HEK293 (cell line): ENCODE measurements around the gene IGFBP4.

ENCODE experiments used
- CTCF ChIA-PET: fragments of 350-600 bp; formaldehyde crosslinking; extraction: SDS; loops from one replicate; lab custom pipeline; 2021; ENCODE audit warnings: antibody characterized with exemption; lab: Yijun Ruan, JAX
- POLR2A ChIA-PET: fragments of 300-600 bp; formaldehyde crosslinking; extraction: SDS; loops from one replicate; lab custom pipeline; 2020; ENCODE audit warnings: antibody characterized with exemption, inconsistent platforms; lab: Yijun Ruan, JAX
- H3K27ac ChIP-seq: fragments of 200-500 bp; sonication (Bioruptor generic); 2 replicates; pipeline ENCODE4 v1.5.1; 2014; ENCODE audit warnings: low read depth, low read length, control low read depth, inconsistent platforms; ENCODE audit errors: extremely low read depth
- H3K36me3 ChIP-seq, 2 experiments: fragments of 200-500 bp in 1 of 2; sonication (Bioruptor generic) in 1 of 2; 1 replicate in 1 of 2; 2 replicates in 1 of 2; pipeline ENCODE4 v1.5.1; 2014 to 2017; ENCODE audit warnings: inconsistent platforms in 2 of 2, low read length in 2 of 2; ENCODE audit not compliant: control insufficient read depth in 2 of 2, insufficient read depth in 1 of 2
- H3K4me1 ChIP-seq: fragments of 200-500 bp; sonication (Bioruptor generic); 2 replicates; pipeline ENCODE4 v1.5.1; 2014; ENCODE audit warnings: mild to moderate bottlenecking, low read length, inconsistent platforms; ENCODE audit not compliant: control insufficient read depth, insufficient read depth
- H3K4me3 ChIP-seq: 2 replicates; pipeline ENCODE4 v1.5.1; 2011; ENCODE audit warnings: low read depth, mild to moderate bottlenecking, control low read depth, low read length, moderate library complexity
- H3K9me3 ChIP-seq: fragments of 200-500 bp; sonication (Bioruptor generic); 2 replicates; pipeline ENCODE4 v1.5.1; 2014; ENCODE audit warnings: low read depth, low read length, inconsistent platforms; ENCODE audit not compliant: control insufficient read depth, insufficient read depth
- FEZF1 ChIP-seq: fragments of 450-650 bp; formaldehyde crosslinking; IDR thresholded peaks from 2 replicates; pipeline ENCODE4 v1.5.1; 2016; ENCODE audit warnings: missing biosample characterization, missing genetic modification characterization
- KLF16 ChIP-seq: fragments of 450-650 bp; formaldehyde crosslinking; IDR thresholded peaks from 2 replicates; pipeline ENCODE4 v1.5.1; 2017; ENCODE audit warnings: missing biosample characterization, missing genetic modification characterization
- ZBTB21 ChIP-seq: fragments of 450-650 bp; formaldehyde crosslinking; IDR thresholded peaks from 2 replicates; pipeline ENCODE4 v1.5.1; 2017; ENCODE audit warnings: missing biosample characterization, missing genetic modification characterization
- ZEB2 ChIP-seq: fragments of 450-650 bp; formaldehyde crosslinking; IDR thresholded peaks from 2 replicates; pipeline ENCODE4 v1.5.1; 2016; ENCODE audit warnings: missing biosample characterization, missing genetic modification characterization
- ZFHX2 ChIP-seq: fragments of 450-650 bp; formaldehyde crosslinking; conservative IDR thresholded peaks from 2 replicates; pipeline ENCODE4 v1.5.1; 2016; ENCODE audit warnings: missing biosample characterization, missing genetic modification characterization
- ZNF114 ChIP-seq: fragments of 450-650 bp; formaldehyde crosslinking; IDR thresholded peaks from 2 replicates; pipeline ENCODE4 v1.5.0; 2017; ENCODE audit warnings: missing biosample characterization, missing genetic modification characterization
- ZNF133 ChIP-seq: fragments of 450-650 bp; formaldehyde crosslinking; IDR thresholded peaks from 2 replicates; pipeline ENCODE4 v1.5.1; 2016; ENCODE audit warnings: missing biosample characterization, missing genetic modification characterization
- ZNF175 ChIP-seq: fragments of 450-650 bp; formaldehyde crosslinking; IDR thresholded peaks from 2 replicates; pipeline ENCODE4 v1.5.1; 2016; ENCODE audit warnings: missing biosample characterization, missing genetic modification characterization
- ZNF24 ChIP-seq: fragments of 450-650 bp; formaldehyde crosslinking; IDR thresholded peaks from 2 replicates; pipeline ENCODE4 v1.5.1; 2016; ENCODE audit warnings: missing biosample characterization, missing genetic modification characterization
- ZNF292 ChIP-seq: fragments of 450-650 bp; formaldehyde crosslinking; IDR thresholded peaks from 2 replicates; pipeline ENCODE4 v1.5.1; 2016; ENCODE audit warnings: low read depth, missing biosample characterization, missing genetic modification characterization, borderline replicate concordance
- ZNF561 ChIP-seq: fragments of 450-650 bp; IDR thresholded peaks from 2 replicates; pipeline ENCODE4 v1.5.1; 2018; ENCODE audit warnings: missing biosample characterization, missing genetic modification characterization, borderline replicate concordance
- ZNF623 ChIP-seq: fragments of 450-650 bp; formaldehyde crosslinking; IDR thresholded peaks from 2 replicates; pipeline ENCODE4 v1.5.1; 2016; ENCODE audit warnings: missing biosample characterization, missing genetic modification characterization
- ZNF624 ChIP-seq: fragments of 450-650 bp; formaldehyde crosslinking; IDR thresholded peaks from 2 replicates; pipeline ENCODE4 v1.5.1; 2017; ENCODE audit warnings: missing biosample characterization, missing genetic modification characterization
- ZNF629 ChIP-seq: fragments of 450-650 bp; formaldehyde crosslinking; IDR thresholded peaks from 2 replicates; pipeline ENCODE4 v1.5.1; 2017; ENCODE audit warnings: missing biosample characterization, missing genetic modification characterization
- ZNF670 ChIP-seq: fragments of 450-650 bp; formaldehyde crosslinking; IDR thresholded peaks from 2 replicates; pipeline ENCODE4 v1.5.1; 2016; ENCODE audit warnings: missing biosample characterization, missing genetic modification characterization, low read depth
- ZNF701 ChIP-seq: fragments of 450-650 bp; formaldehyde crosslinking; IDR thresholded peaks from 2 replicates; pipeline ENCODE4 v1.5.1; 2016; ENCODE audit warnings: missing biosample characterization, missing genetic modification characterization
- ZNF76 ChIP-seq: fragments of 450-650 bp; formaldehyde crosslinking; IDR thresholded peaks from 2 replicates; pipeline ENCODE4; 2016; ENCODE audit warnings: low read depth, missing biosample characterization, missing genetic modification characterization, borderline replicate concordance
- ZNF791 ChIP-seq: fragments of 450-650 bp; formaldehyde crosslinking; IDR thresholded peaks from 2 replicates; pipeline ENCODE4 v1.5.1; 2016; ENCODE audit warnings: missing biosample characterization, missing genetic modification characterization
- TF ChIP-seq, protein P1 (sequence below): fragments of 450-650 bp; formaldehyde crosslinking; IDR thresholded peaks from 2 replicates; pipeline ENCODE4 v1.5.1; 2016; ENCODE audit warnings: missing biosample characterization, missing genetic modification characterization
- TF ChIP-seq, protein P2 (sequence below): fragments of 450-650 bp; formaldehyde crosslinking; IDR thresholded peaks from 2 replicates; pipeline ENCODE4 v1.5.1; 2017; ENCODE audit warnings: missing biosample characterization, missing genetic modification characterization
- TF ChIP-seq, protein P3 (sequence below): fragments of 450-650 bp; formaldehyde crosslinking; IDR thresholded peaks from 2 replicates; pipeline ENCODE4 v1.5.1; 2016; ENCODE audit warnings: missing biosample characterization, missing genetic modification characterization, low read depth
- TF ChIP-seq, protein P4 (sequence below): fragments of 450-650 bp; formaldehyde crosslinking; IDR thresholded peaks from 2 replicates; pipeline ENCODE4 v1.5.1; 2016; ENCODE audit warnings: missing biosample characterization, missing genetic modification characterization

Gene IGFBP4

DNA sequence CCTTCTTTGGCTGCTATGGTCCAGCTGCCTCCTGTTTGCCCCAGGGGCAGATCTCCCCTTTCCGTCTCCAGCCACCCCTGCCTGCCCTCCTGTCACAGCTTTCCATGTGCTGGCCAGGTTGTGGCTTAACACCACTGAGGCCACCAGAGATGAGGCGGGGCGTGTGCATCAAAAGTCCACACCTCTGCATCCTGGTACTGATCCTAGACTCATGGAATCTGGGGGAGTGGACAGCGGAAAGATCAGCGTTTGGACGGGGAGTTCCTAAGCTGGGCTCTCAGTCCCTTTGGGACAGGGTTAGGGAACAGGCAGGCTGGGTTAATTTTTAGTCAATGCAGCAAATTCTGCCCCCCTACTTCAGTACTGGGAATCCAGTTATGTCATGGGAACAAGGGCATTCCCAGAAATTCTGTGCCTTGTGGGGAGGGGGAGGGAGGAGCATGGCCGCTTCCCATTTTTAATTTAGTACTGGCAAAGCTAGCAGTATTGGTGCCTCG, 3.9 kb downstream of the IGFBP4 start:
- Histone ChIP-seq H3K9me3 (no peaks in the 10 kb centered on the region), H3K36me3 (no peaks in the 10 kb centered on the region), H3K27ac (no peak overlapping the region), H3K4me1 (no peaks in the 10 kb centered on the region; the same call in 1 of the 2 replicates), H3K4me3 (no peak overlapping the region)
- ChIA-PET CTCF (interaction anchor here (0.5 to 7.2 kb wide), 9 partner anchors 8 to 113 kb away, joined by 3 to 58 read pairs (median 5); no protein-coding TSS in a partner anchor), POLR2A (interaction anchor here (1.2 to 1.3 kb wide), 2 partner anchors 29 to 85 kb away, joined by 3 to 4 read pairs; partner anchors contain the start of gene TOP2A)
- TF ChIP-seq ZNF24 (tag by site-specific recombination) (no peak), KLF16 (tag by site-specific recombination) (no peak), ZNF670 (tag by site-specific recombination) (no peak), ZNF76 (no peak), ZNF114 (no peak)

DNA sequence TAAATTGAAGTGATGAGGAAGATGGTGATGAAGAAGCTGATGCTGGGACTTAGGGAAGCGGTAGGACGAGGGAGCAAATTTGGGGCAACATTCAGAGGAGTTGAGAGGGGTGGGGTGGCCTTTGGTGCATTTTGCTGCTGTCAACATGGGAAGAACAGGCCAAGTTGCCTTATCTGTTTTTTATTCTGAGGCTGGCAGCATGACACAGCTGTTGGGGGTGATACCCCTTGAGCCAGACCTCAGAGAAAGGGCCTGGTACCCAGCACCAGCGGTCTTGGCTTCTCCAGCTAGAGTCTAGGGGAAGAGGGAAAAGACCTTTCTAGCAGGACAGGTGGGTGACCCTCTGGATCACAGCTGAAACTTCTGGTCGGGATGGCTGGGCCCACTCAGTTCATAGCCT, 4.6 kb downstream of the IGFBP4 start:
- Histone ChIP-seq H3K27ac (no peak overlapping the region), H3K4me1 (no peaks in the 10 kb centered on the region; the same call in 1 of the 2 replicates), H3K36me3 (no peaks in the 10 kb centered on the region), H3K4me3 (no peak overlapping the region), H3K9me3 (no peaks in the 10 kb centered on the region)
- ChIA-PET POLR2A (interaction anchor here (1.2 kb wide), 1 partner anchor 30 kb away, joined by 4 read pairs; the partner anchor contains the start of gene TOP2A), CTCF (interaction anchor here (0.5 to 7.2 kb wide), 12 partner anchors 8 to 132 kb away, joined by 3 to 58 read pairs (median 5); no protein-coding TSS in a partner anchor)
- TF ChIP-seq ZEB2, result no peak
- TF ChIP-seq, protein P1, sequence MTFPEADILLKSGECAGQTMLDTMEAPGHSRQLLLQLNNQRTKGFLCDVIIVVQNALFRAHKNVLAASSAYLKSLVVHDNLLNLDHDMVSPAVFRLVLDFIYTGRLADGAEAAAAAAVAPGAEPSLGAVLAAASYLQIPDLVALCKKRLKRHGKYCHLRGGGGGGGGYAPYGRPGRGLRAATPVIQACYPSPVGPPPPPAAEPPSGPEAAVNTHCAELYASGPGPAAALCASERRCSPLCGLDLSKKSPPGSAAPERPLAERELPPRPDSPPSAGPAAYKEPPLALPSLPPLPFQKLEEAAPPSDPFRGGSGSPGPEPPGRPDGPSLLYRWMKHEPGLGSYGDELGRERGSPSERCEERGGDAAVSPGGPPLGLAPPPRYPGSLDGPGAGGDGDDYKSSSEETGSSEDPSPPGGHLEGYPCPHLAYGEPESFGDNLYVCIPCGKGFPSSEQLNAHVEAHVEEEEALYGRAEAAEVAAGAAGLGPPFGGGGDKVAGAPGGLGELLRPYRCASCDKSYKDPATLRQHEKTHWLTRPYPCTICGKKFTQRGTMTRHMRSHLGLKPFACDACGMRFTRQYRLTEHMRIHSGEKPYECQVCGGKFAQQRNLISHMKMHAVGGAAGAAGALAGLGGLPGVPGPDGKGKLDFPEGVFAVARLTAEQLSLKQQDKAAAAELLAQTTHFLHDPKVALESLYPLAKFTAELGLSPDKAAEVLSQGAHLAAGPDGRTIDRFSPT, result no peak
- no peak for TF ChIP-seq FEZF1 (tag by site-specific recombination)
- TF ChIP-seq ZNF623 (tag by site-specific recombination), result no peak
- TF ChIP-seq, protein P2, sequence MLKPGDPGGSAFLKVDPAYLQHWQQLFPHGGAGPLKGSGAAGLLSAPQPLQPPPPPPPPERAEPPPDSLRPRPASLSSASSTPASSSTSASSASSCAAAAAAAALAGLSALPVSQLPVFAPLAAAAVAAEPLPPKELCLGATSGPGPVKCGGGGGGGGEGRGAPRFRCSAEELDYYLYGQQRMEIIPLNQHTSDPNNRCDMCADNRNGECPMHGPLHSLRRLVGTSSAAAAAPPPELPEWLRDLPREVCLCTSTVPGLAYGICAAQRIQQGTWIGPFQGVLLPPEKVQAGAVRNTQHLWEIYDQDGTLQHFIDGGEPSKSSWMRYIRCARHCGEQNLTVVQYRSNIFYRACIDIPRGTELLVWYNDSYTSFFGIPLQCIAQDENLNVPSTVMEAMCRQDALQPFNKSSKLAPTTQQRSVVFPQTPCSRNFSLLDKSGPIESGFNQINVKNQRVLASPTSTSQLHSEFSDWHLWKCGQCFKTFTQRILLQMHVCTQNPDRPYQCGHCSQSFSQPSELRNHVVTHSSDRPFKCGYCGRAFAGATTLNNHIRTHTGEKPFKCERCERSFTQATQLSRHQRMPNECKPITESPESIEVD (tag by site-specific recombination), result no peak
- TF ChIP-seq ZNF175 (tag by site-specific recombination), result no peak
- TF ChIP-seq ZNF292 (tag by site-specific recombination), result no peak
- no peak for TF ChIP-seq ZNF629 (tag by site-specific recombination)
- TF ChIP-seq ZNF624 (tag by site-specific recombination), result no peak
- no peak for TF ChIP-seq ZFHX2 (tag by site-specific recombination)
- TF ChIP-seq, protein P3, sequence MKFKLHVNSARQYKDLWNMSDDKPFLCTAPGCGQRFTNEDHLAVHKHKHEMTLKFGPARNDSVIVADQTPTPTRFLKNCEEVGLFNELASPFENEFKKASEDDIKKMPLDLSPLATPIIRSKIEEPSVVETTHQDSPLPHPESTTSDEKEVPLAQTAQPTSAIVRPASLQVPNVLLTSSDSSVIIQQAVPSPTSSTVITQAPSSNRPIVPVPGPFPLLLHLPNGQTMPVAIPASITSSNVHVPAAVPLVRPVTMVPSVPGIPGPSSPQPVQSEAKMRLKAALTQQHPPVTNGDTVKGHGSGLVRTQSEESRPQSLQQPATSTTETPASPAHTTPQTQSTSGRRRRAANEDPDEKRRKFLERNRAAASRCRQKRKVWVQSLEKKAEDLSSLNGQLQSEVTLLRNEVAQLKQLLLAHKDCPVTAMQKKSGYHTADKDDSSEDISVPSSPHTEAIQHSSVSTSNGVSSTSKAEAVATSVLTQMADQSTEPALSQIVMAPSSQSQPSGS, result no peak
- TF ChIP-seq, protein P4, sequence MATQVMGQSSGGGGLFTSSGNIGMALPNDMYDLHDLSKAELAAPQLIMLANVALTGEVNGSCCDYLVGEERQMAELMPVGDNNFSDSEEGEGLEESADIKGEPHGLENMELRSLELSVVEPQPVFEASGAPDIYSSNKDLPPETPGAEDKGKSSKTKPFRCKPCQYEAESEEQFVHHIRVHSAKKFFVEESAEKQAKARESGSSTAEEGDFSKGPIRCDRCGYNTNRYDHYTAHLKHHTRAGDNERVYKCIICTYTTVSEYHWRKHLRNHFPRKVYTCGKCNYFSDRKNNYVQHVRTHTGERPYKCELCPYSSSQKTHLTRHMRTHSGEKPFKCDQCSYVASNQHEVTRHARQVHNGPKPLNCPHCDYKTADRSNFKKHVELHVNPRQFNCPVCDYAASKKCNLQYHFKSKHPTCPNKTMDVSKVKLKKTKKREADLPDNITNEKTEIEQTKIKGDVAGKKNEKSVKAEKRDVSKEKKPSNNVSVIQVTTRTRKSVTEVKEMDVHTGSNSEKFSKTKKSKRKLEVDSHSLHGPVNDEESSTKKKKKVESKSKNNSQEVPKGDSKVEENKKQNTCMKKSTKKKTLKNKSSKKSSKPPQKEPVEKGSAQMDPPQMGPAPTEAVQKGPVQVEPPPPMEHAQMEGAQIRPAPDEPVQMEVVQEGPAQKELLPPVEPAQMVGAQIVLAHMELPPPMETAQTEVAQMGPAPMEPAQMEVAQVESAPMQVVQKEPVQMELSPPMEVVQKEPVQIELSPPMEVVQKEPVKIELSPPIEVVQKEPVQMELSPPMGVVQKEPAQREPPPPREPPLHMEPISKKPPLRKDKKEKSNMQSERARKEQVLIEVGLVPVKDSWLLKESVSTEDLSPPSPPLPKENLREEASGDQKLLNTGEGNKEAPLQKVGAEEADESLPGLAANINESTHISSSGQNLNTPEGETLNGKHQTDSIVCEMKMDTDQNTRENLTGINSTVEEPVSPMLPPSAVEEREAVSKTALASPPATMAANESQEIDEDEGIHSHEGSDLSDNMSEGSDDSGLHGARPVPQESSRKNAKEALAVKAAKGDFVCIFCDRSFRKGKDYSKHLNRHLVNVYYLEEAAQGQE (tag by site-specific recombination), result no peak
- TF ChIP-seq ZNF561 (tag by site-specific recombination), result no peak
- no peak for TF ChIP-seq ZNF791 (tag by site-specific recombination)
- no peak for TF ChIP-seq ZNF701 (tag by site-specific recombination)
- no peak for TF ChIP-seq ZBTB21
- no peak for TF ChIP-seq ZNF133 (tag by site-specific recombination)
